GM19463 (cell line): ENCODE data around the gene TENM3.

Experiments
- ATAC-seq: cut with Tn5 transposase; IDR thresholded peaks from one replicate; pipeline ENCODE4 v1.9.1; 2021; ENCODE audit warnings: mild to moderate bottlenecking, moderate library complexity; ENCODE audit not compliant: unreplicated experiment

Gene TENM3

DNA sequence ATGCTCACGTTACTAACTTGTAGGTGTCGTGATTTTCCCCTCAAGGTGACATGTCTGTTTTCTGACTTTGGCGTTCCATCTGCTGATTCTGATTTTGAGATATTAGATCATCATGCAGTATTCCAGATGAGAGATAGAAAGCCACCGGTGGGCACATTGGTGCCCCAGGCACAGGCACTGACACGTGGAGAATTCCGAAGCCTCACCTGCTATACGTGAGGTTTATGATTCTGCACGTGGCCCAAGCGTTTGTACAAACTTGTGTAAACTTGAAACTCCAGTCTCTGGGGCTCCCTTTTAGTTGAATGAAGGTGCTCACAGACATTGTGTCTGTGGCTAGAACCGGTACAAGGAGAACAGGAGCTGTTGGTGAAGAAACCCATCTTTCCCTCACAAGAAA lies 81.1 kb downstream of the TENM3 start:
- ATAC-seq, result no peak

DNA sequence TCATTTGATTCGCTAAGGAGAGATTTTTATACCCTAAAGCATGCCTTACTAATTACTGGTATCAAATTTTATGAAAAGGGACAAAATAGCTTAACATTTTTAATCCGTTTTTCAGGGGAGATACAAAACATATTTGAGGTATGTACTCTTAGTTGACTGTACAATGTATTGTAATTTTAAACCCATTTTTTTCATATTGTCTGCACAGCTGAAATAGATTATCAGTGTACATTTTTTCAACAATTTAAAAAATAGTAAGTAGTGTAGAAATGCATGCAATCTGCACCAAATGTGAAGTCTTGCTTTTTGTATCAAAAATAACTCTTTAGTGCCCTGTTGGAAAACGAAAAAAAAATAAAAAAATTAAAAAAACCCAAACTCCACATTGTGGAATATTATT lies 82.2 kb downstream of the TENM3 start:
- ATAC-seq, result no peak

DNA sequence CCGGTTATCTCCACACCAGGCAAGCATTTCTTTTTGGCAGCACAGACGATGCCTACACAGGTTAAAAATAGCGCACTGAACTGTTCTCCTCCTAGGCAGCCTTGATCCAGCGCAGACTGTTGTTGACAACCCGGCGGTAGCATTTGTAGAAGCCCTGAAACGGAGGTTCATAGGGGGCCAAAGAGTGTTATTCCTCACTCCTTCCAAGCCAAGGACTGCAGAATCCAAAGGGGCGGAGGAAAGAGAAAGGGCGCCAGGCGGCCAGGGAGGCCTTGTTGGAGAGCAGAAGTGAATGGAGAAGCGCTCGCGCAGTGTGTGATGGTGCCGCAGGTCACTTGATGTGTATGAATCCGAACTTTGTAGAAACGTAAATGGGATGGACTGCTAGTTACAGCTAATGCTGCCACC lies 82.7 kb downstream of the TENM3 start:
- ATAC-seq, result no peak

DNA sequence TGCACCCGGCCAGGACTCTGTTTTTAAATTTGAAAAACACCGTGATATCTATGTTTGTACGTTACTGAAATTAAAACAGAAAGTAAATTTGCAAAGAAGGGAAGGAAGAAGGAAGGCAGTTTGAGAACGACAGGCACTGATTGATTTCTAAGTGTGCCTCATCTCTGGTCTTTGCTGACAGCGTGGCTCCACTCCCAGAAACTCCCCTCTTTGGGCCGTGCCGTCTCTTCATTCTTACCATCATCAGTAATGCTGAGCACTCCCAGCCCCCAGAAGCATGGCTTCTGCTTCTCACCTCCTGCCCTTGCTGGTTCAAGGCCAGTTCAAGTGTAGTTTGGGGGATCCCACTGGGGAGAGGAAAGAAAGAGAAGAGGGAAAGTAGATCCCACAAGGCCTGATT lies 85.3 kb downstream of the TENM3 start:
- ATAC-seq, result no peak

DNA sequence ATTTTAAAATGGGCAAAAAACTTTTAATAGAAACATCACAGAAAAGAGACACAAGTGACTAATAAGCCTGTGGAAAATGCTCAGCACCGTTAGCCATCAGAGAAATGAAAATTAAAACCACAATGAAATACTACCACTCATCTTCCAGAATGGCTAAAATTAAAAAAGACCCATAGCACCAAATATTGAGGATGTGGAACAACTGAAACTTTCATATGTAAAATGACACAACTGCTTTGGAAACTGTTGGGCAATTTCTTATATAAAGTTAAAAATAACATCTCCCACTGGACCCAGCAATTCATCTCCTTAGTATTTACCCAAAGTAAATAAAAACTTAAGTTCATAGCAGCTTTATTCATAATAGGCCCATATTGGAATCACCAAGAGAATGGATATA lies 94.2 kb downstream of the TENM3 start:
- ATAC-seq, result no peak

DNA sequence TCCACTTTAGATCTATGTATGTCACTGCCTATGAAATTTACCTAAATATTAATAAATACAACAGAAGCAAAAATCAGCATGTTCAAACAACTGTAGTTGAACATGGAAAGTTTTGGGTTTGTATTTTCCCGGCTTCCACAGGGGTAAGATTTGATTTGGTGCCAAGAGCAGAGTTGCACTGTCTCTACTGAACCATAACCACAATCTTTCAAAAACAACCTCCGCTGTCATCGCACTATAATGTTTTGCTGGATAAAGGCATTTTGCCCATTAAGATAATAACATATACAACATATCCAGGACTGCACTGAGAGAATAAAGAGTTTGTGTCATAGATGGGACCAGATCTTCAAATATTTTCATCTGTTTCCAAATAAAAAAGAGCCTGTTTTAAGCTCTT lies 94.9 kb downstream of the TENM3 start:
- ATAC-seq, result no peak

DNA sequence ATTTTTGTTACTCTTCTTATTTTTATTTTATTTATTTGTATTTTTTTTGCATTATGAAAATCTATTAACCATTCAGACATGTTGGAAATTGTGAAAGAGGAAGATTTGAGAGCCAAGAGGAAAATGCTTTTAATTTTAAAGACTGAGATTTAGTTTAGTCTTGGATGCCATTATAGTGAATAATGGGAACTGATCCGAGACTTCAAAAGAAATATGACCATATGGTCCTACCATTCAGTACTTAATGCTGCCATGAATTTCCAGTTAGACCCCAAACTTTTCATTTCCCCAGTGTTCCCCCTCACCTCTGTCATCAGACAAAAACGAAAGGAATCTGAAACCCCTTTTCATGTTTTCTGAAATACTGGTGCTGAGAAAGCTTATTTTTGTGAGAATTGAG lies 95.5 kb downstream of the TENM3 start:
- no peak for ATAC-seq

DNA sequence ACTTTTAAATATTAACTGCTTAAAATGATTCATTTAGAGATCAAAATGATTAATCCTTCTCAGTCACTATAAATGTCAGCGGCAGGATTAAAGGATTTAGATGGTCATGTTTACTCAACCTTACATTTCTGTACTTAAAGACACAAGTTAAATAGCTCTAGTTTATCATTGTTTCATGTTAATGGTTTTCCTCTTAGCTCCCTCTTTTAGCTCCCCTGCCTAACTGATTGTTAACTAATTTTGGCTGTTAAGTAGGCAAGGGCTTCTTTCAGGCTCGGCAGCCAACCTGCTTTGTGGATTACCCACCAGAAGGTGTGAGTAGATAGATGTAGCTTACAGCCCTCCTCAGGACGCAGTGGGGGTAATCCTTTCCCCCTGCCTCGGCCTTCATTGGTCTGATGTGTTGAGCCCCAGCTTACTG lies 96.0 kb downstream of the TENM3 start:
- ATAC-seq, result no peak

DNA sequence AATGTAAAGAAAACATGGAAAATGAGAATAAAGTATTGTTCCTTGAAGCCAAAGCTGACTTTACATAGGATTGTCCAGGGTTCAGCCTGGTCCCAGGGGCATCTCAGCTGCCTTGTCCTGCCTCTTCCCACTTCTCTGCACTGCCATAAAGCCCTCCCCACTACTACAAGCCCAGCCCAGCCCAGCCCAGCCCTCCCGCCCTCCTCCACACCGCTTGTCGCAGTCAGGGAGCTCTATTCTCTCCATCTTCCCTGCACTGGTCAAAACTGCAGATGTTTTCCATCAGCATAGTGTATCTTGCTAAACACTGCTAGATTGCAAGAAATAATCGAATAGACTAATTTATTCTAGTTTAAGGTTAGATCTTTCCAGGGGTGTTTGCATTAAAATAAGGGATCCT lies 100.3 kb downstream of the TENM3 start:
- ATAC-seq, result no peak

DNA sequence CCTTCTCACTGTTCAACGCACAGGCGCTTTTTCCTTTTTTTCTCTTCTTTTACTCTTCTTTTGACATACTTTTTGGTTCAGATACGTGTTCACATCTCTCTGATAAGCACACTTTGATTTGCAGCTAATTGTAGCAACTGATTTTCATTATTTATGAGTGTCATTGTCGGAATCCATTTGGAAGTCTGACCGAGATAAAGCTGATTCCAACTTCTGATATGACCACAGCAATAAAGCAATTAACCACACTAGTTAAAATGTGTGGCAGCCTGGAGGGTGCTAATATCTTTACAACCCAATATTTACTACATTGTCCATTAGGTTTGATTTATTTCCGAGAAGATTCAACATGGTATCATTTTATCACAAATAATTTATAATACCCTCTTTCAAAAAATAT lies 101.8 kb downstream of the TENM3 start:
- ATAC-seq, result no peak

DNA sequence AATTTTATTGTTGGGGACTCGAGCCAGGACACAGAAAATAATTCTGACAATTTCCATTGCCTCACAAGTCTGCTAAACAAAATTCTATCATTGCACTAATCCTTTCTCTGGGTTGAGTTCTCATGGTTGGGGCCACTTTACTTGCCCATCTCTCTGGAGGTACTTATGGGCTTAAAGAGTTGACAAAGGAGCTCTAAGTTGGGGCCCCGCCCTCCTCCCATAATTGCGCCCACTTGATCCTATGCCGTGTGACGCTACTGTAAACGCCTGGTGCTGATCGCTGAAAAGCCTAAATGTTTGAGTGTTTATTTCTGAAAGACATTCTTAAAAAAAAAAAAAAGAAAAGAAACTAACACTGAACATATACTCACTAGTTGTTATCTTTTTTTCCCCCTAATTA lies 103.0 kb downstream of the TENM3 start:
- ATAC-seq, result no peak

DNA sequence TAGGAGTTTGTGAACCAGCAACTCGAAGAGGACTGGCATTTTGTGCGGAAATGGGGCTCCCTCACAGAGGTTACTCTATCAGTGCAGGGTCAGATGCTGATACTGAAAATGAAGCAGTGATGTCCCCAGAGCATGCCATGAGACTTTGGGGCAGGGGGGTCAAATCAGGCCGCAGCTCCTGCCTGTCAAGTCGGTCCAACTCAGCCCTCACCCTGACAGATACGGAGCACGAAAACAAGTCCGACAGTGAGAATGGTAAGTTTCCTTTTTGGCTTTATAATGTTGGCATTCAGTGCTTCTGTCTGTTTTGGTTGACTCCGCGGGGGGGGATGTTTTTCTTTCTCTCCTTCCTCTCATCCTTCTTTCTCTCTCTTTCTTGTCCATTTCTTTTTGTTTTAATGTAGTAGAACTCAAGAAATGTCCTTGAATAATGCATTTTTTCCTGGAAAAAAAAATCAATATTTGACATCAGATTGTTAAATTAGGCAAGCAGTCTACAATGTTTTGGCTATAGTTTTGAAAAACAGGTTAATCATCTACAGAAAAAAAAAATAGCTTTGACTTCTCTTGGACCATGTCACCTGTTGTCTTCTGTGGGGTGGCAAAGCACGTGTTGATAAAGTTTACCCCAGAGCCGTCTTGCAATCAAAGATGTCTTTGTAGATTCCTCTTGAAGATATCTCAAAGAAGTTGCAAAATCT lies 103.6 kb downstream of the TENM3 start:
- no peak for ATAC-seq

DNA sequence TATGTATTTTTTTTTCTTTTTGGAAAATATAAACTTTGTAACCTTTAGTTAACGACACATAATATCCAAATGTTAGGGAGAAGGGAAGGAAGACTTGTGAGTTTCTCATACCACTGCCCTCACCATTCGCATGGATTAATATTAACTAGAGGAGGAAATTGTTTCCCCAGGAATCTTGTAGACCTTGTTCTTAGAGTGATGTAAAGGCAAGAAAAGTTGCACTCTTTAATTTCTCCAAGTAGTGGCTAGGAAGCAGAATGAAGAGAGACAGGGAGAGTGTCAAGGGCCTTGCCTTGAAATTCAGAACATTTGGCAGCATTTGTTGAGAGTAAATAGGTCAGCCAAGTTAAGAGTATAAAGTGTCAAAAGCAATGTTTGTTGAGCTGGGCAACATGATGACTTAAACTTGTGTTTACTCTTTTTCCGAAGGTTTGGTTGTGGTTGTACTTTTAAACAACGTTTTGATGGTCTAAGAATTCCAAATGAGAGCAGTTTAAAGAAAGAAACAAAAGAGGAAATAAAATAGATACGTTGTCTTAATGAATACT lies 105.7 kb downstream of the TENM3 start:
- ATAC-seq, result no peak

DNA sequence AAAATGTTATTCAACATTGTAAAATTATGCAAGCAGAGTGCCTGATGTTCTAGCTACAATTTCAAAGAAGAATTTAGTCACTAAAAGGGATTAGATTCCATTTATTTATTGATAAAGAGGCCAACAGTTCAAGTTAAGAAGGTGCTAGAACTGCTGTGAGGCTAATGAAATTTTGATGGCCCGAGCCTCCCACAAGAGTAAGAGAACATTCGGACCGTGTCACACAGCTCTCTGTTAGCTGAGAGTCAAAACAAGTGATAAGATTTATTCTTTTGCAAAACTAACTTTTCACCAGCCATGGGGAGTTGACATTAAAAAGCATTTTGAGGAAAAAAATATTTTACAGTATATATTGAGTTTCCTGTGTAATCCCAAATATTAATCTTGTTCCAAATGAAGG lies 106.8 kb downstream of the TENM3 start:
- ATAC-seq, result no peak

DNA sequence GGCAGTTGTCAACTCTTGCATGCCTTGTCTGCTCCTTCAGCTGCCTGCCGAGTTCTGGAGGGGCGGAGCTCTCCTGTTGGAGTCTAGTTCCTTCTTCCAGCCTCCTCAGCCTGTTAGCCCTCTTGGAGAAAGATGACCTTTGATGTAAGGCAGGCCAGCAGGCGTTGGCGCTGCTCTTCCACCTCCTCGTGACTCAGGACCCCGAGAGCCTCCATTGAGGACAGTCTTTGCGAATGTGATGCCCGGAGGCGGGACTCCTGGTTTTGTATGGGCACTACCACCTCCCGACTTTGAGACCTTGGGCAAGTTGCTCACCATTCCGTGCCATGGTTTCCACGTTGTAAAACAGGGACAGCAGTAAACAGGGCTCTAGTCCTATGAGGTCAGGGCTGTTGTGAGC lies 108.3 kb downstream of the TENM3 start:
- ATAC-seq, result no peak

DNA sequence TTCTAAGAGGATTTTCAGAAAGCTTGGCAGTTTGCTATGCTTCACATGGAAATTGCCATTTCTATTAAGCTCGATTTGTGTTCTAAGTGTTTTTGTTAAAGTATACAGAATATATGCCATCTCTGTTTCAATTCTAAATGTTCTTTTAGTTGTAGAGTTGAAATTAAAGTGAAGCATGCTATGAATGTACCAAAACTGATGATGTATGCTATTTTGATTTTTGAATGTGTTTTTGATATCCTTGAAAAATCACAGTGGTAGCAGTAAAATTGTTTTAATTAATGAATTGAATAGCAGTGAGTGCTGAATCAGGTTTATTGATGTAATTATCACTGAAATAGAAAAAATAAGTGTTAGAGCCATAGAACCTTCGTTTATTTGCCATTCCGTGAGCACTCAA lies 110.9 kb downstream of the TENM3 start:
- no peak for ATAC-seq

DNA sequence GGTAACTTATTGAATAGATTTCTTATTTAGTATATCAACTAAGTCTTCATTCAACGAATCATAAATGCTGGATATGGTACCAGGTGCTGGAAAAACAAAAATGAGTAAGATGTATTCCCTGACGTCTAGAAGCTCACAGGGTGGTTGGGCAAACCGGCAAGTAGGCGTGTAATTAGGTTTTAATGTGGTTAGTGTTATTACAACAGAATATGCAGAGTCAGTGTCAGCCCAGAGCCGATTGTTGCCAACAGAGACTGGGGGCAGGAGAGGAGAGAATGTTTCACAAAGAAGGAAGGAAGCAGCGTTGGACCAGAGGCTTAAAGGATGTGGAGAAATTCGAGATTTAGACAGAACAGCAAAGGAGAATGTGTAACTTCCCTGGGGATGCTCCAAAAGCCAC lies 111.7 kb downstream of the TENM3 start:
- no peak for ATAC-seq

DNA sequence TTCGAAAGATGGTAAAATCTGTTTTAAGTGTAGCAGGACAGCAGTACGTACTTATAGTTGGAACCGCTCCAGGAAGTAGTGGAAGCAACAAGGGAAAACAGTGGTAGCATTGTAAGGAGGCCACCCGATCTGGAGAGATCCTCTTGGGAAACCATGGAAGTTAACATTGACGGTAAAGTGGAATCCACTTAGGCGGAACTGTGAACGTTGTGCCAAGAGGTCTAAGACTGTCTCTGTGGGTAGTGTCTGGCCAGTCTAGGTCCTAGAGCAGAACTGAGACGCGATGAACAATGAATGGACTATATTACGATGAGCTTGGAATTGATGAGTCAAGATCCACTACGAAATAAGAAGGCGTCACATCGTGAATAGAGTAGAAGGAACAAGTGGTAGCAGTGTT lies 124.0 kb downstream of the TENM3 start:
- no peak for ATAC-seq

DNA sequence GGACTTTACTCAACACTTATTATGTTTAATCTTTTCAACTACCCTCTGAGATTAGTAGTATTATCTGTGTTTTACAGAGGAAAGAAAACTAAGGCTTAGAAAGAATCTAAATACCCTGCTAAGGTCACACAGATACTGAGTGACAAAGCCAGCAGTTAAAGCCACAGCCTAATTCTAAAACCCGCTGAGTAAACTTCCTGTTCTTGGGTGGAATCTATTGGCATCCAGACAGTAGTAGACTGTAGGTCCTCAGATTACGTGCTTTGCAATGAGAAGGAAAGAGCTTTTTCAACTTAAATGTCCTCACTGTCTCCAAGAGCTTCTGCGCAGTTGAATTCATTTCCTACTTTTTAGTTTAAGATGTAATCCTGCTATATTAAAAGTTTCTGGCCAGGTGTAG lies 126.0 kb downstream of the TENM3 start:
- no peak for ATAC-seq

DNA sequence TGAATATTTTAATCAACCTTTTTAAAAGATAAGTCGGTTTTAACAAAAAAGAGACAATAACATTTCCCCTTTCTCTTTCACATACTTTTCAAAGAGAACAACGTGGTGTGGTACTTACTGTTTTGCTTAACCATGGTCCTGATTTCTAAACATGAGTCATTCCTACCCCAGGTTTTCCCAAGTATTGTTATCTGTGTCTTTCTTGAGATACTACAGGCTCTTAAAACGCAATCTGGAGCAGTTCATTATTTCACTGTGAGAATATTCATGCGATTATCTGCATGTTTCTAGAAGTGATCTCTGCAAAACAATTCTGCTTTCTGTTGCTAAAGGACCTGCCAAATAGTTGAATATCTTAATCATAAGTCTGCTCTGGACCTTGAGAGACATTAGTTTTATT lies 127.3 kb downstream of the TENM3 start:
- ATAC-seq, result no peak

DNA sequence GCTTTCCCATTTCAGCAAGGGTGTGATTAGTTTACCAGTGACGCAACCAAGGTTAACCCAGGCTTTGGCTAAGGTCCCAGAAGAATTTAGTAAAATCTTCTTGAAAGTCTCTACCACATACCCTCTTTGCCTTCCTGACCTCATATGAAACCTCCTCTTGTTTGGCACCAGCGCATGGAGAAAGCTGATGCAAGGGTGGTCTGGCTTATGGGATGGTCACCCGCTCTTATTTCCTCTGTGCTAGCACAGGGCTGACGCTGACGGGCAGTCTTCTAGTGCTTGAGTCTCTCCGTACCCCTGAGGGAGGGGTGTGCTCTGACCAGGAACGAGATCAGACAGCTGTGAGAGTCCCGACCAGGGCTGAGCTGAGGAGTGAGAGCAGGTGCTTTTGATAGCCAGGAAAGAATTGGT lies 137.6 kb downstream of the TENM3 start:
- no peak for ATAC-seq

DNA sequence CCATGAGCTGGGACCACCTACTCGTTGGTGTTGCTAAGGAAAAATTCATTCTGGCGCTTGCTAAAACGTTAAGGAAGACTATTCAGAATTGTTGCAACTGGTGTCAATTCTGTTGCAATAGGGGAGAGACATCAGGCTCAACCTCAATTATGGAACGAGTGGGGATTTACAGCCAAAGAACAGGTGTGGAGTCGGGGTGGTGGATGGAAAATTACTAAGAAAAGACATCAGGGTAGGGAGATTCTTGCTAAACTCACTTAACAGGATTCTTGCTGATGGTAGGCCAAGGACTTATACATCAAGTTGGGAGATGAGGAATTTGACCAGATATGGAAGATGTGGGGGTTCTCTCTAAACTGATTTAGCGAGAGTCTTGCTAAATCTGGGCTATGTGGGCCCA lies 139.7 kb downstream of the TENM3 start:
- no peak for ATAC-seq

DNA sequence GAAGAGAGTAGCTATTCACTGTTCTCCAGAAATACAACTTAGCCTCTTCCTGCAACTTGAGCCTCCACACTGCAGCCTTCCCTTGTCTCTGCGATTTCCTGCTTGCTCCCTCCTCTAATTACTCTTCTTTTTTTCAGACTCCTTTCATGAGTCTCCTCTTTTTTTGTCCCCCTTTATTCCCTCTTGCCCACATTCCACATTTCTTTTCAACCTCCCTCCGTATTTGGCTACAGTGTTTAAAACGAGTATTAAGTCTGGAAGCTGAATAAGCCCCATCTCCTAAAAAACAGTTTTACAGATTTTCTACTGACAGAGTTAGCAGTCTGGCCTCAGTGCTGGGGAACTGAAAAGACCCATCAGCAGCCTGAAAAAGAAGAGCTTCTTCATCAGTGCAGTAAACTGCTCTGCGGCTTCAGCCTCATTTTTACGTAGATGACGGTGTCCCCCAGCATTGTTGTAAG lies 141.5 kb downstream of the TENM3 start:
- ATAC-seq, result no peak
